CD4-positive, alpha-beta T cell treated with Interleukin-15 for 1 hour (primary cell): ENCODE measurements around the gene NUB1.
A peak's percentile ranks its signal among the peaks of the same experiment; 100 is the strongest.

Source experiments
- DNase-seq: peaks from one replicate; pipeline ENCODE4 v3.0.0-alpha.2; 2020

Gene NUB1

DNA sequence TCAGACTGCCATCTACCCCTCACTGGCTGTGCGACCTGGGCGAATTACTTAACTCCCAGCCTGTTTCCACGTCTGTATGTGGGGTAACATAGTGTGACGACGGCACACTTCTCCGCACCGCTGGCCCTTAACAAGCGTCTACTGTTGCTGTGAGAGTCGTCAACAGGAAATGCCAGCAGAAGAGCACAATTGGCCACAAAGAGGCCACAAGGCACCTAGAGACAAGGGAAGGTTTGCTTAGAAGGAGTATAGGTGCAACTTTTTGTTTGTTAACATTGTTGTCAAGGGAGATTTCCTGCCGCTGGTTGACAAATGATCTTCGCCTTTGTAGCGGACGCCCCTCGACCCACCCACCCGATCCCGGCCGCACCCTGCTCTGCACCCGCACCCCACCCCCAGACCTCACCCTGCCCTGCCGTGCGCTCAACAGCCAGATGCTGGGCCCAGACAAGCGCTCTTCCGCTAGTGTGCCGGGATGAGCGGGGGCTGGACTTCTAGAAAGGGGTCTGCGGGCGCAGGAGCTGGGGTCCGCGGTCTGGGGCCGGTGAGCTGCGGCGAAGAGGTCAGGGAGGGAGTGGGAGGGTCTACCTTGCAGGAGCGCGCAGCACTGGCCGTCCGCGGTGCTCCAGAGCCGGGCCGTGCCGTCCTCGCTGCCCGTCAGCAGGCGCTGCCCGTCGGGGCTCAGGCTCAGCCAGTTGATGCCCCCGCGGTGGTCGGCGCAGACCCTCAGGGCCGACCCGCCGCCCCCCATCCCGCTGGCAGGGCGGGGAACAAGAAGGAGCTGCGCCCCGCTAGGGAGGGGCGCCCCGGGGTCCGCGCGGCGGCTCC is 67.4 kb downstream of the NUB1 start:
- peak; percentile 88 for DNase-seq

DNA sequence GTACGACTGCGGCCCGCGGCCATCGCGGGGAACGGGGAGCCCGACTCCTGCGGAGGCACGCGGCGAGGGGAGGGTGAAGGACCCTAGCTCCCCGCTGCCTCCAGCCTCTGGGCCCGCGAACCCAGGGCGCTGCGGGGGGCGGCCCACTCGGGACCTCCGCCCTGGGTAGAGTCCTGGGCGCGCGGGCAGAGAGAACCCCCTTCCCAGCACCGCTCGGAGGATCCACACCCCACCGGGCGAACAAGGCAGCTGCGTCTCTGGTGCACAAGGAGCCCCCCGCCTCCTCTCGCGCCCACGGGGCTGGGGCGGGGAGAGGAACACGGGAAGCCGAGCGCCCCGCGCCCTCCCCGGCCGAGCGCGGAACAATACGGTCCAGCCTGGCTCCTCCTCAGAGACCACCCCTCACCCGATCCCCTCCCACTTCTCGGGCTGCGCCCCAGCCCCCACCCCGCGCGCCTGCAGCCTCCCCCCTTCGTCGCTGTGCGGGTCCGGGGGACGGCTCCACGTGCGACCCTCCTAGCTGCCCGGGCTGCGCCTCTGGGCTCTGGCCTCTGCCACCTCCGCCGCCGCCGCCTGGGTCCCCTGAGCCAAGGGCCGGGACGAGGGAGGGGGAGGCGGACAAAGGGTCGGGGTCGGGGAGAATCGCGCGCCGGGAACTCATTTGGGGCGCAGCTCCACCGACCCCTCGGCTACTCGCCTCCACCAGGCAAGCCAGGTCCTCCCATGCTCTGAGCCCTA is 68.2 kb downstream of the NUB1 start, which contains the start of gene WDR86:
Gene WDR86 (minus strand): TSS at position 372 of the 738 bp plus-strand sequence. CDS start 449 bp downstream, outside the sequence.
- no peak for DNase-seq

DNA sequence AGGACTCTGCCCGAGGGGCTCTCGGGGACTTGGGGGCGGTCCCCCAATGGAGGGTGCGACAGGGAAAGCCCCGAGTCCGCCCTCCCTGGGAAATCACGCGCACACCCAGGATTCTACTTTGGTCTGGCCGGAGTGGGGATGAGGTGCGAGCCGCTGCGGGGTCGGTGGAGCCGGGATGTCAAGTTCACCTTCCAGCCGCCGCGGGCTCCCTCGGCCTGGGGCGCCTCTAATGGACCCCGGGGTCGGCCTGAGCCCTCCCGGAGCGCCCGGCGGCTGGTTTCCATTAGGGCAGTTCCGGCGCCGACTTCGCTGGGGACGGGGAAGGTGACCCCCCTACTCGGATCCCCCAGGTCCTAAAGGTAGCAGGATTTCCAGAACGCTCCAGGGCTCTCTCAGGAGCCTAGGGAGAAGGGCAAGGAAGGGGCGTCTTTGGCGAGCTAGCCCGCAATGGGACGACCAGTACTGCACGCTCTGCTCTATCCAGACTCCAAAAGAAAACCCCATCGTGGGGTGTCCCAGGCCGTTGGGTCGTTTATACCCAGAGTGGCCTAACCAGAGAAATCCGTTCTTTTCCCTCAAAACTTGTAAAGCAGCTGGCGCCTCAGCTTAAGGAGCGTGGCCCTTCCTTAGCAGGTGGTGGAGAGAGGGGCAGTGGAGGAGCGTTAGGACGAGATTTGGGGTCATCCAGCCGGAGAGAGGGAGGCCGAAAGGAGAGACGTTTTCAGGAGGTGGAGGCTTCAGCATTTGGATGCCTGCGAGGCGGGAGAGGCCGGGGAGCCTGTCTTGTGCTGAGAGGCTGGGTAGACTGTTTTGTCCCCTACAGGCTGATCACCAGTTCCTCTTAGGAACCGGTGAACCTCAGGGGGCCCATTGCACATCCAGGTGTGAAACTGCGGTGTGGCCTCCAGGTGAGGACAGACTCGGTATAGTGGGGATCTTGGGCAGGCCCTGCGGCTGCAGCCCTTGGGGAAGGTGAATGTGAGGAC is 69.1 kb downstream of the NUB1 start:
- DNase-seq = peak; percentile 38

DNA sequence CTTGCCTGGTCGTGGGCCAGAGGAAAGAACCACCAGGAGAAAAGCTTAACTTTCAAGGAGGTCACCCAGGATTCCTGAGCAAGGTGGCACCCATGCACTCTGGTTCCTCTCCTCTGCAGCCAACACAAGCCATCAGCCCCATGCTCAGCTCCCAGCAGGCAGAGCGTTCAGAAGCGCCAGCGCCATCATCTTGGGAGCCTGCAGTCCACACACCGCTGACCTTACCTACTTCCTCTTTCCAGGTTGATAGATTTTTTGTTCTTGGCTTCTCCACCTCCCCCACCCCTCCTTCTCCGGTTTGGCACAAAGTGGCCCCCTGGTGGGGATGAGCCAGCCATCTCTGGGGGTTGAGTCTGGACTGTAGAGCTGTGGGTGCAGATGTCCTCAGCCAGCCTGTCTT is 69.9 kb downstream of the NUB1 start:
- DNase-seq = no peak

DNA sequence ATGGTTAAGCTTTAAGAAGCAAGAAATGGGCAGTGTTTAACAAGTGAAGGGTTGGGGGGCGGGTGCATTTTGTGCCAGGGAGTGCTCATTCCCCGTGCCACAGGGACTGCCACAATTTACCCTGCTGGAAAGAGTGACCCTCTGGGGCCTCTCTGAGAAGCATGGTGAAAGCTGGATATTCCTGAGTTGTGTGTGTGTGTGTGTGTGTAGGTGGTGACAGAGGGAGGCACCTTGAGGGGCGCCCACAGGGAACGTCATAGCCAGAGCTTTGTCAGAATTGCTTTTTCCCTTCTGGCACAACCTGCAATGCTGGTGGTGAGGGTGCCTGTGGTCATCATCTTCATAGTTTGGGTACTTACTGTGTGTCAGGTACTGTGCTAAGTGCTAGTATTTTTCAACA is 70.7 kb downstream of the NUB1 start:
- DNase-seq = no peak

DNA sequence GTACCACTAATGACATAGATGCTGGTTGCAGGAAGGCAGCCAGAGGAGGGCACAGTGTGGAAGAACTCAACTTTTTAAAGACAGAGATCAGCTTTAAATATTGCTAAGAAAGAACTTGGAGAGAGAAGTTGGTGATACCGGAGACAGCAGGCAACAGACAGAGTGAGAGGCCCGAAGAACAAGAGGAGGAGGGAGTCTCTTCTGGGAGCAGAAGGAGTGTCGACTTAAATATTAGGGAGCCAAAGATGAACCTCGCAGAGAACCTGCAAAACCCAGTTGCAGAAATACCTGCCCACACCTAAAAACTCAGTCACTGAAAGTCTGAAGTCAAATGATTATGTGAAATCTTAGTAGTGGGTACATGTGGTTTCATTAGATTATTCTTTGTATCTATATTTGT is 71.6 kb downstream of the NUB1 start:
- no peak for DNase-seq

DNA sequence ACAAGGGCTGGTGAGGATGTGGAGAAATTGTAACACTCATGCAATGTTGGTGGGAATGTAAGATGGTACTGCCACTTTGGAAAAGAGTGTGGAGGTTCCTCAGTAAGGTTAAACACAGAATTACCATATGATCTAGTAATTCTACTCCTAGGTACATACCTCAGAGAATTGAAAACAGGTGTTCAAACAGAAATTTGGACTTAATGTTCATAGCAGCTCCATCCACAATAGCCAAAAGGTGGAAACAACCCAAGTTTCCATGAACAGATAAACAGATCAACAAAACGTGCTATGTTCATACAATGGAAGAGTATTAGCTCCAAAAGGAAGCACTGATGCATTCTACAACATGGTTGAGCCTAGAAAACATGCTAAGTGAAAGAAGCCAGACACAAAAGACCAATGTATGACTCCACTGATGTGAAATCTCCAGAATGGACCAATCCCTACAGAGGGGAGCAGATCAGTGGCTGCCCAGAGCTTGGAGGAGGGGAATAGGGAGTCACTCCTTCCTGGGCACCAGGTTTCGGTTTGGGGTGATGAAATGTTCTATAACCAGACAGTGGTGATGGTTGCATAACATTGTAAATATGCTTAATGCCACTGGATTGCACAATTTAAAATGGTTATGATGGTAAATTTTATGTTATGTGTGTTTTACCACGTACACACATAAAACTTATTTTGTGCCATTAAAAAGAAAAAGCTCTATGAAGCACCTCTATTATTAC is 73.9 kb downstream of the NUB1 start:
- peak; percentile 71 for DNase-seq

DNA sequence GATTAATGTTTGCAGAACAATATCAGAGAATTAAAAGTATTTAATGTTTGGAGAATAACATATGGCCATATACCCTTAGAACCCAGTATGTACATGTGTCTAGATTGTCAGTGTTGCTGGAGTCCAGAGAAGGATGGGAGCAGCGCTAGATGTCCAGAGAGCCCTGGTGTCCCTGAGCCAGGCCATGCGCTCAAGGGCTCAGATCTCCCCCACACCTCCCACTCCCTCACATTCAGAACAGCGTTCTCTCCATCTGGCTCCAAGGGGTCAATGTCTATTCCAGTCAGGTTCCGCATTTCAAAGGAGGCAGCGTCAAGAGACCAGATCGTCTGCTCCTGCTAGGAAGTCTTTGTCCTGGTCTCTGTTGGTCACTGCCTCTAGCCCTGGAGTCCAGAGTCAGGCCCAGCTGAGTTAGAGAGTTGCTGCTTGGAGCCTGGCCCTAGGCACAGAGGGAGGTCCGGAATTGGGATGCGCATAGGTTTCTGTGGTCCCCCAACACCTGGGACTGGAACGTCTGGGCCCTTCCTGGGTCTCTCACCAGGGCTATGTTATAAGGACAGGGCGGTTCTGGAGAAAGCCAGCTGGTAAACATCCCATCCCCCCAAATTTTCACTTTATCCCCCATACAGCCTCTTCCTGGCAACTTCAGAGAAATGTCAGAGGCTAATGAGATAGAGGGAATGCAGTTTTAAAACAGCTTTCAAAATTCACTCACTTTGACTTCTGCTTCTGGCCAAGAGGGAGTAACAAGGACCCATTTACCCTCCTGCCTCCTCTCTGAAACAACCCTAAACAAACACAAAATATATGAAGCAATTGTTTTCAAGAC is 74.7 kb downstream of the NUB1 start:
- DNase-seq = no peak

DNA sequence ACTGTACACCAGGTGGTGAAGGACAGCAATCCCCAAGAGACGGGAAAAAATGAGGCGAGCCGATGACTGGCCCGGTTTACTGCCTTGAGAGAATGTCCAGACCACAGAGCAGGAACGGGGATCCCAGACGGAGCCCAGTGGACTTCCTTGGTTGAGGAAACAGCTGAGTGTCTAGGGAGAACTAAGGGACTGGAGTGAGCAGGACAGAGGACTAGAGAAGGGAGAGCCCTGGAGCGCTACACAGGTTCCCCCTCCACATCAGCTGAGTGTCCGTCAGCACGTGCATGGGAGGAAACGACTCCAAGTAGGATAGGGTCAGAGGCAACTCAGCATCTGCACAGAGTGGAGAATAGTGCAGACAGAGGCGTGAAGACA is 75.3 kb downstream of the NUB1 start:
- no peak for DNase-seq

DNA sequence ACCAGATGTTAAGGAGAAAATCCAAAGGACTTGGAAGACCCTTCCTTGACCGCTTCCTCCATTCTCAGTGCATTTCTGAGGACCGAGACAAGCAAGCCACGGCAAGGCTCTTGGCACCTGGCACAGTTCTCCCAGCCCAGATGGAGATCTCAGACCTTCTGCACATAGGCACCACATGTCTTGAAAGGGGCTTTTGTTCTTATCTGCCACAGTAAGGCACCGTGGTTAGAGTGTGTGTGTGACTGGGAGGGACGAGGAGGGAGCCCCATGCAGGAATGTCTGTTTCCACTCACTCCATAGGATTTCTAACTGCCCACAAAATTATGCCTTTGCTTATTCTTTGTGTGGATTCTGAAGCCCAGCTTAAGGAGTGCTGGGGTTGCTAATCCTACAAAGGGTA is 78.5 kb downstream of the NUB1 start:
- DNase-seq = no peak

DNA sequence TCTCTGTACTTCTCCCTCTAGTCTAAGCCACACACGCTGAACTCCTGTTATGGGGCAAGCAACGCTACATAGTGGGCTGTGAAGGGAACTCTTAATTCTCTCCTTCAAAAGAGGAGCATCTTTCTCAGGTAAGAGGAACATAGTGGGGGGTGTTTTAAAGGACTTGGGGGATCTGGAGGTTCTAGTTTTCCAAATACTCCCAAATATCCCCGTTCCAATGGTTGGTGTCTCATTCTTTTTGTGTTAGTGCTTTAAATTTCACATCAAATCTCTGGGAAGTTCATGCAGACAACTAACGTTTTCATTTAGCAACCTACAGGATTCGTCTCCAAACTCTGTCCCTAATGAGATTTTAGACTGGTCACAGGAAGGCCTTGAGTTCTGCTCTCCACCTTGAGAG is 80.6 kb downstream of the NUB1 start:
- no peak for DNase-seq

DNA sequence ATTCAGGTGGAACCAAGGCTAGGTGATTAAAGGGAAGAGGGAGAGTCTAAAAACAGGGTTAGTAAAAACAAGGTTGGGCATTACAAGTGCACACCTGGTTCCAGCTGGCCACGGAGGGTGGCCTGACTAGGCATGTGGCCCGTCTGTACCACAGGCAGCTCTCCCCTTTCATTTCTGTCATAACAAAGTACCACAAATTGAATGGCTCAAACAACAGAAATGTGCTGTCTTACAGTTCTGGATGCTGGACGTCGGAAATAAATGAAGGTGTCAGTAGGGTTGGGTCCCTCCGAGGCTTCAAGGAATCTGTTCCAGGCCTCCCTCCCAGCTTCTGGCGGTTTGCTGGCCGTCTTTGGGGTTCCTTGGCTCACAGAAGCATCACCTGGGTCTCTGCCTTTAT is 81.6 kb downstream of the NUB1 start:
- no peak for DNase-seq

DNA sequence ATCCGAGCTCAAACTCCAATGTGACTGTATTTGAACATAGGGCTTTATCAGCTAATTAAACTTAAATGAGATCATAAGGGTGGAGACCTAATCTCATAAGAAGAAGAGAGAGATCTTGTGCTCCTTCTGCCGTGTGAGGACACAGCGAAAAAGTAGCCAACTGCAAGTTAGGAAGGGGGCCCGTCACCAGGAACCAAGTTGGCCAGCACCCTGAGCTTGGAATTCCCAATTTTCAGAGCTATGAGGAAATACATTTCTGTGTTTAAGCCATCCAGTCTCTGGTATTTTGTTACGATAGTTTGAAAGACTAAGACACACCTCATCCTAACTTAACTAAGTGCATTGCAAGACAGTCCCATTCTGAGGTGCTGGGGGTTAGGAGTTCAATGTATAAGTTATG is 82.3 kb downstream of the NUB1 start:
- no peak for DNase-seq

DNA sequence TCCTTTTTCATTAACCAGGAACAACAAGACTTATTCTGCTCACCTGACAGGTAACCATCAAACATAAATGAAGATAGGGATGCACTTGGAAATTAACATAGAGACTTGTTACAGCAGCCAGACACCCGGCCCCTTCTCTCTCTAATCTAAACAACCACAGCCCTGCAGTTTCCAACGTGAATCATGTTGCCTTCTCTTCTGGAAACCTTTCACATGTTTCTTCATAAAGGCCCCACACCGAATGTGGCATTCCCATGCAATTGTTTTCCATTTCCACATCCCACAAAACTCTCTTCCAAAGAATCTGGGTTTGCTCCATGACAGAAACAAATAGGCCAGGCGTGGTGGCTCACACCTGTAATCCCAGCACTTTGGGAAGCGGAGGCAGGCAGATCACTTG is 83.2 kb downstream of the NUB1 start:
- no peak for DNase-seq

DNA sequence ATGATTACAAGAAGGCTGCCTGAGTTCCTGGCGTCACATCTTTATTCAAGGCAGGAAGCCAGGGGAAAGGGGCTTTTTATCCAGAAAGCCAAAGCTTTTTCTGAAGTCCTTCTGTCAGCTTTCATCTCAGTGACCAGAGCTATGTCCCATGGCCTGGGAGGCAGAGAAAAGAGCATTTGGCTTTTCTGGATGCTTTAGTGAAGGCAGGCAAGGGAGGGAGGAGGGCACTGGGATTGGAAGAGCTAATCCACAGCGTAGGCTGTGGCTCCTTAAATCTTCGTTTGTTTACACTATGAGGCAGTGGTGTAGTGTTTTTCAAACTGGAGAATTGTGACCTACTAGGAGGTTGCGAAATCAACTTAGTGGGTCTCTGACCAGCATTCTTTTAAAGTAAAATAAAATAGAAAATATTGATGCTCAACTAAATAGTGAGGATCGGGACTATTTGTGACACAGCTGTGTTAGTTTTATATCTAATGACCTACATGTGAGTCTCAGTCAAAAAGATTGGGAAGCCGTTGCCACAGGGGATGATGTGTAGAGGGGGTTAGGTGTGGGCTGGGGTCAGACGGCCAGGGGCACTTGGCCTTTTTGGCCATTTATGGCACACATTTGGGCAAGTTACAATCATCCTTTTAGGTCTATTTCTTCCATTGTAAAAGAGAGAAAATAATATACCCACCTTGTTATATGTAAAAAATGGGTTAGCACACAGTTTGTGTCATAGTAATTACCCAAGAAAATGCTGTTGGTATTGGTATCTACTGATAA is 84.2 kb downstream of the NUB1 start:
- no peak for DNase-seq

DNA sequence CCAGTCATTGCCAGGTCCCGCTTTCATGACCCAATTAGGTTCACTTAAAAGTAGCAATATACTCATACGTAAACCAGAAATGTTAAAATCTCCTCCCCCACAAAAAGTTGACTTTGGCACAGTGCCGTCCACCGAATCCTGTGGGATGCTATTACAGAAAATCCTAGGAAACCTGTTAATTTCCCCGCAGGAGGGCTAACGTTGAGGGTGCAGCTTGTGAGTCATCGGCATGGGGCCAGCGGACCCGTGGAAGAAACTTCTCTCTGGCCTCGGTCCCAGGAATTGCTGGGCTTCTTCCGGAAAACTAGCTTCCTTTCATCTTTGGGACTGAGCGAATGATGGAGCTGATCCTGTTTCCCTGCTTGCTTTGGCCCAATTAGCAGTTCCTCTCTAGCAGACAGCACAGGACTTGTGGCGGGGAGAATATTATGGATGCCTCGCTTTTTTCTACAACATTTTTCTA is 84.9 kb downstream of the NUB1 start:
- no peak for DNase-seq

DNA sequence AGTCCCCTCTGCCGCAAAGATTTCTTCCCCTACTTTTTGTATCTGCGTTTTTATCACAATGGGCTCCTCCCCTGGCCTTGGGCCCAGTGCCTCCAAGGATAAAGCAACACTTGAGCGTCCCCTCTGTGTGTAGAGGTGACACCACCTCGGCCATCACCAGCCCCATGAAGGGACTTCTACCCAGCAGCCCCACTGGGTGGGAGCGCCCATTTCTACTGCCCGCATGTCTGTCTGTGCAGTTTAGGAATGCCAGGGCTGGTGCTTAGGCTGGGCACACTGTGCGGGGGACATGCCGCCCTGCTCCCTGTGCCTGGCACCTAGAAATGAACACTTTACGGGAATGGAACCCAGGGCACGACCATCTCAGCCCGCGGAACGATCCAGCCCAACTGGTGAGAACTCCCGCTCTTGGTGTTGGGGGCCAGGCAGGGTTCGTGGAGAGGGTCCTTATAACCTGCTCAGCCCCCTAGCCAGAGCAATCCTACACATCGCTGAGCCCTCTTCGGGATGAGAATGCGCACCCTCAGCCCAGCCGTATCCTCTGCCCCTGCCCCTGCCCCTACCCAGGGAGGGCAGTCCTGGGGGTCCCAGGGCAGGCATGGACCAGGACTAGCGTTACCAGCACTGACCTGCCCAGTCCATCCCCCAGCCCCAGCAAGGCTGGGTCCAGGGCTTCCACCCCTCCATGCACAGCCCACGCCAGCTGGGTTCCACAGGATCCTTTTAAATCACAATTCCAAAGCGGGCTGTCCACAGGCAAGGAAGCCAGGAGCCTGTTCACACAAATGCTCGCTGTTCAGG is 85.5 kb downstream of the NUB1 start:
- DNase-seq = no peak

DNA sequence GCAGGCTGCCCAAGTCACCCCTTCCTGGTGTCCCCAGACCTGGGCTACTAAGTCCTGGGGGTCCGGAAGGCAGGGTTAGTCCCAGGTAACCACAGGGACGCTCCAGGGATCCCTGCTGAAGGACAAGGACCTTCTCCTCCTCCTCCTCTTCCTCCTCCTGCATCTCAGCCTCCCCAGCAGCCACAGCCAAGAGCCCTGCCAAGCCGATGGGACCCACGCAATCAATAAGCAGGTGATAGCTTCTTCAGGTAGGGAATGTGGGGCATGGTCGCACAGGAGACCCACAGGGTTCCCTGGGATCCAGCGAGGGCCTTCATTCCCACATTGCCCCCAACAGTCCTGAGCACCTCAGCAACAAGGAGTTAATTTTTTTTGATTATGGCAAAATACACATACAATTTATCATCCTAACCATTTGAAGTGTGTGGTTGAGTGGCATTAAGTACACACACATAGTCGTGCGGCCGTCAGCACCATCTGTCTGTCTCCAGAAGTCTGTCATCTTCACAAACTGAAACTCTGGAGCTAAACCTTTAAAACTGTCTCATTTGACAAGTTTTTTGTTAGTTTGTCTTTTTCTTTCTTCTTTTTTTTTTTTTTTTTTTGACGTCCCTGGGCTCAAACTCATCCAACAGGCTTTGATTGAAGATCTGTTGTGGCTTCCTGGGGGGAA is 86.2 kb downstream of the NUB1 start:
- no peak for DNase-seq
